ENCODE data around the gene P4HB.

P4HB gene

GRCh38 chr17:81859906-81860755 is at the start of gene P4HB:
Gene P4HB (minus strand): TSS chr17:81860535. CDS start chr17:81860471, 64 bp downstream.
- no peak for DNase-seq

- DNase-seq, result no peak
These were observed 48.9 kb upstream of the P4HB start for GRCh38 chr17:81909231-81909630.

- no peak for DNase-seq
These were observed 48.5 kb upstream of the P4HB start for GRCh38 chr17:81908793-81909192.

GRCh38 chr17:81907219-81908145 is 47.1 kb upstream of the P4HB start:
- DNase-seq, result no peak

- DNase-seq, result no peak
These were observed 46.3 kb upstream of the P4HB start for GRCh38 chr17:81906476-81907218.

GRCh38 chr17:81905993-81906392 is 45.7 kb upstream of the P4HB start:
- no peak for DNase-seq

- no peak for DNase-seq
These were observed 45.1 kb upstream of the P4HB start for GRCh38 chr17:81905424-81905875.

- no peak for DNase-seq
These were observed 44.5 kb upstream of the P4HB start for GRCh38 chr17:81904600-81905423.

GRCh38 chr17:81903896-81904599 is 43.7 kb upstream of the P4HB start:
- DNase-seq, result no peak

GRCh38 chr17:81903415-81903831 is 43.1 kb upstream of the P4HB start:
- no peak for DNase-seq

GRCh38 chr17:81902653-81903414 is 42.5 kb upstream of the P4HB start:
- DNase-seq, result no peak

GRCh38 chr17:81902023-81902652 is 41.8 kb upstream of the P4HB start, which contains the start of gene NPB:
Gene NPB (plus strand): TSS chr17:81902238. CDS start chr17:81902278, 40 bp downstream.
- DNase-seq, result no peak

GRCh38 chr17:81901167-81902022 is 41.1 kb upstream of the P4HB start:
- no peak for DNase-seq

GRCh38 chr17:81900181-81900820 is 40.0 kb upstream of the P4HB start:
- no peak for DNase-seq

GRCh38 chr17:81899514-81900166 is 39.3 kb upstream of the P4HB start:
- DNase-seq, result no peak

- DNase-seq, result no peak
These were observed 38.5 kb upstream of the P4HB start for GRCh38 chr17:81898885-81899284.

- no peak for DNase-seq
These were observed 37.9 kb upstream of the P4HB start for GRCh38 chr17:81898029-81898866.
